Naive thymus-derived CD4-positive, alpha-beta T cell (primary cell): ENCODE data around the gene TAL2. TPM values are rescaled to one million over a fixed set of nuclear protein-coding genes. Genes with fewer than 3 reads are reported as not detected.

Source experiments
- ATAC-seq: fragments of 150-1000 bp; cut with Tn5 transposase; 2 replicates; pipeline ENCODE4 v1.10.0; 2021; ENCODE audit warnings: mild to moderate bottlenecking, moderate library complexity
- CTCF ChIA-PET: fragments of 350-600 bp; sonication (Branson Sonifier 250); formaldehyde crosslinking; loops from one replicate; lab custom pipeline; 2021; ENCODE audit warnings: antibody characterized with exemption; lab: Charles Lee
- POLR2A ChIA-PET: fragments of 350-600 bp; sonication (Branson Sonifier 250); formaldehyde crosslinking; loops from one replicate; lab custom pipeline; 2021; ENCODE audit warnings: antibody characterized with exemption, inconsistent platforms; lab: Charles Lee
- DNase-seq, 9 donors: peaks; one replicate each; pipeline versions ENCODE4 v3.0.0 to v3.0.0-alpha.2; 2020 to 2022; ENCODE audit warnings: mixed read lengths in 1 of 9
- H3K27ac ChIP-seq: one replicate; pipeline ENCODE4 v1.7.0; 2013; ENCODE audit warnings: mild to moderate bottlenecking, low read depth, low read length, moderate library complexity
- H3K27me3 ChIP-seq, 2 donors: one replicate each; pipeline ENCODE4 v1.7.0; 2013; ENCODE audit warnings: low read length in 2 of 2, mild to moderate bottlenecking in 2 of 2, moderate library complexity in 2 of 2; ENCODE audit not compliant: control insufficient read depth in 2 of 2, insufficient read depth in 2 of 2
- H3K36me3 ChIP-seq, 3 experiments: 1 replicate in 2 of 3; 2 replicates in 1 of 3; pipeline ENCODE4 v1.7.0; 2013; ENCODE audit warnings: low read length in 3 of 3, mild to moderate bottlenecking in 3 of 3, moderate library complexity in 1 of 3; ENCODE audit not compliant: insufficient read depth in 3 of 3, control insufficient read depth in 2 of 3
- H3K4me1 ChIP-seq, 2 donors: one replicate each; pipeline ENCODE4 v1.7.0; 2013; ENCODE audit warnings: low read length in 2 of 2, mild to moderate bottlenecking in 2 of 2, moderate library complexity in 1 of 2; ENCODE audit not compliant: control insufficient read depth in 2 of 2, insufficient read depth in 2 of 2
- H3K4me3 ChIP-seq: 2 replicates; pipeline ENCODE4 v1.7.0; 2013; ENCODE audit warnings: mild to moderate bottlenecking, low read length
- H3K9me3 ChIP-seq, 3 experiments: 1 replicate in 2 of 3; 2 replicates in 1 of 3; pipeline ENCODE4 v1.7.0; 2013; ENCODE audit warnings: low read length in 3 of 3; ENCODE audit not compliant: control insufficient read depth in 2 of 3
- H3K27ac Mint-ChIP-seq, 9 donors: one replicate each; pipeline ENCODE4 v1.8.0; 2020 to 2022; ENCODE audit warnings: mixed read lengths in 9 of 9, mild to moderate bottlenecking in 8 of 9, moderate library complexity in 5 of 9, inconsistent platforms in 2 of 9
- H3K27me3 Mint-ChIP-seq, 5 donors: one replicate each; pipeline ENCODE4 v1.8.0; 2021 to 2022; ENCODE audit warnings: mixed read lengths in 5 of 5, mild to moderate bottlenecking in 1 of 5
- H3K36me3 Mint-ChIP-seq, 5 donors: one replicate each; pipeline ENCODE4 v1.8.0; 2020 to 2022; ENCODE audit warnings: mixed read lengths in 5 of 5, mild to moderate bottlenecking in 3 of 5, inconsistent platforms in 1 of 5
- H3K4me1 Mint-ChIP-seq, 7 donors: one replicate each; pipeline ENCODE4 v1.8.0; 2020 to 2022; ENCODE audit warnings: mixed read lengths in 7 of 7, mild to moderate bottlenecking in 3 of 7, inconsistent platforms in 1 of 7
- H3K4me3 Mint-ChIP-seq, 10 donors: one replicate each; pipeline ENCODE4 v1.8.0; 2020 to 2022; ENCODE audit warnings: mild to moderate bottlenecking in 10 of 10, mixed read lengths in 10 of 10, moderate library complexity in 6 of 10, inconsistent platforms in 2 of 10
- H3K9me3 Mint-ChIP-seq, 11 donors: one replicate each; pipeline ENCODE4 v1.8.0; 2020 to 2022; ENCODE audit warnings: mixed read lengths in 11 of 11, mild to moderate bottlenecking in 4 of 11, inconsistent platforms in 1 of 11, moderate library complexity in 1 of 11
- intact Hi-C, 2 donors: fragments of 100-400 bp; cut with micrococcal nuclease; formaldehyde crosslinking; loops; one replicate each; pipeline ENCODE4 v1.15.1; 2023
- polyA plus RNA-seq, 2 donors: library from polyadenylated mRNA; unstranded; fragments of 300-500 nt; fragmentation: Illumina TruSeq; gene quantifications; one replicate each; pipeline ENCODE4 v1.2.3, GENCODE V29; 2021
- total RNA-seq, 6 experiments: library from RNA in 5 of 6; stranded (reverse) in 5 of 6; gene quantifications; 1 replicate in 5 of 6; 2 replicates in 1 of 6; pipeline ENCODE4 v1.2.3 and lab custom pipeline; 2021 to 2026

The TAL2 gene
- total RNA-seq (under 1 TPM in 1 of 5 experiments, not detected in 4; 0.36 TPM), polyA plus RNA-seq (not detected), total RNA-seq (lab: John Stamatoyannopoulos, UW) (not detected)

GRCh38 chr9:105662184-105663104 is at the start of gene TAL2:
Gene TAL2 (plus strand): TSS chr9:105662457. CDS start chr9:105662497, 40 bp downstream.
- peaks cover 0 to 2% (median 0%) of the 10 kb centered on the region in 11 donors for H3K9me3 Mint-ChIP-seq
- H3K27ac Mint-ChIP-seq: no peak within 1 kb of the TSS
- Histone ChIP-seq H3K36me3 (no peaks in the 10 kb centered on the region), H3K4me1 (no peaks in the 10 kb centered on the region), H3K27ac (no peak within 1 kb of the TSS), H3K9me3 (no peaks in the 10 kb centered on the region), H3K27me3 (peaks cover 0 to under 1% of the 10 kb centered on the region in 2 donors), H3K4me3 (no peak within 1 kb of the TSS)
- ChIA-PET POLR2A (no interaction called here), CTCF (no interaction called here)
- H3K4me3 Mint-ChIP-seq: no peak within 1 kb of the TSS
- H3K36me3 Mint-ChIP-seq: peaks cover 0 to 3% (median 0%) of the 10 kb centered on the region in 5 donors
- intact Hi-C loops: no loop called here
- no peak for ATAC-seq
- H3K27me3 Mint-ChIP-seq: peaks cover 14 to 29% (median 23%) of the 10 kb centered on the region in 5 donors
- no peak for DNase-seq
- H3K4me1 Mint-ChIP-seq: peaks cover 0 to 3% (median 0%) of the 10 kb centered on the region in 7 donors

- CTCF ChIA-PET: interaction anchor here (1.3 kb wide), 1 partner anchor 98 kb away, joined by 4 read pairs; no protein-coding TSS in a partner anchor
- H3K9me3 Mint-ChIP-seq: no peaks in the 10 kb centered on the region
Measured at GRCh38 chr9:105621001-105621400, 41.3 kb upstream of the TAL2 start.

GRCh38 chr9:105625088-105625487 is 37.2 kb upstream of the TAL2 start:
- Mint-ChIP-seq H3K36me3 (peaks cover 9 to 62% (median 58%) of the 10 kb centered on the region in 5 donors), H3K9me3 (peaks cover 0 to 9% (median 0%) of the 10 kb centered on the region in 11 donors), H3K27ac (no peak overlapping the region), H3K27me3 (no peaks in the 10 kb centered on the region), H3K4me1 (no peaks in the 10 kb centered on the region), H3K4me3 (no peak overlapping the region)
- ChIA-PET POLR2A (no interaction called here), CTCF (no interaction called here)
- intact Hi-C loops: no loop called here
- no peaks in the 10 kb centered on the region for H3K27me3 ChIP-seq
- no peak overlapping the region for H3K4me3 ChIP-seq
- DNase-seq (no peak), ATAC-seq (no peak)
- no peaks in the 10 kb centered on the region for H3K9me3 ChIP-seq
- no peaks in the 10 kb centered on the region for H3K4me1 ChIP-seq
- no peak overlapping the region for H3K27ac ChIP-seq
- peaks cover 0 to 6% (median 0%) of the 10 kb centered on the region in 3 experiments for H3K36me3 ChIP-seq

More at GRCh38 chr9:105621001-105621400, 41.3 kb upstream of the TAL2 start:
- H3K4me1 ChIP-seq: no peaks in the 10 kb centered on the region
- no peak overlapping the region for H3K27ac ChIP-seq
- Mint-ChIP-seq H3K27me3 (no peaks in the 10 kb centered on the region), H3K4me1 (no peaks in the 10 kb centered on the region), H3K36me3 (peaks cover 0 to 34% (median 18%) of the 10 kb centered on the region in 5 donors), H3K27ac (no peak overlapping the region), H3K4me3 (no peak overlapping the region)
- POLR2A ChIA-PET: no interaction called here
- H3K9me3 ChIP-seq: no peaks in the 10 kb centered on the region
- ATAC-seq (no peak), DNase-seq (no peak)
- peaks cover 0 to 6% (median 0%) of the 10 kb centered on the region in 3 experiments for H3K36me3 ChIP-seq
- H3K27me3 ChIP-seq: no peaks in the 10 kb centered on the region
- H3K4me3 ChIP-seq: no peak overlapping the region
- intact Hi-C loops: no loop called here

- Mint-ChIP-seq H3K4me1 (no peaks in the 10 kb centered on the region), H3K36me3 (peaks cover under 1 to 57% (median 48%) of the 10 kb centered on the region in 5 donors), H3K9me3 (peaks cover 0 to 13% (median 0%) of the 10 kb centered on the region in 11 donors), H3K4me3 (no peak overlapping the region), H3K27ac (no peak overlapping the region), H3K27me3 (no peaks in the 10 kb centered on the region)
- Histone ChIP-seq H3K9me3 (no peaks in the 10 kb centered on the region), H3K27me3 (no peaks in the 10 kb centered on the region), H3K4me3 (no peak overlapping the region), H3K27ac (no peak overlapping the region), H3K4me1 (no peaks in the 10 kb centered on the region), H3K36me3 (peaks cover 0 to 4% (median 0%) of the 10 kb centered on the region in 3 experiments)
- POLR2A ChIA-PET: no interaction called here
- ATAC-seq (no peak), DNase-seq (no peak)
- CTCF ChIA-PET: interaction anchor here (0.8 kb wide), 1 partner anchor 687 kb away, joined by 3 read pairs; no protein-coding TSS in a partner anchor
- intact Hi-C loops: no loop called here
Measured at GRCh38 chr9:105632807-105633206, 29.4 kb upstream of the TAL2 start.

- no peaks in the 10 kb centered on the region for H3K4me1 Mint-ChIP-seq
- H3K36me3 Mint-ChIP-seq: peaks cover 0 to 52% (median 43%) of the 10 kb centered on the region in 5 donors
Measured at GRCh38 chr9:105633411-105633810, 28.8 kb upstream of the TAL2 start.

GRCh38 chr9:105636331-105636730 is 25.9 kb upstream of the TAL2 start:
- no peaks in the 10 kb centered on the region for H3K9me3 Mint-ChIP-seq
- peaks cover 0 to 51% (median 44%) of the 10 kb centered on the region in 5 donors for H3K36me3 Mint-ChIP-seq
- Histone ChIP-seq H3K4me1 (no peaks in the 10 kb centered on the region), H3K4me3 (no peak overlapping the region), H3K27ac (no peak overlapping the region), H3K9me3 (no peaks in the 10 kb centered on the region), H3K27me3 (no peaks in the 10 kb centered on the region), H3K36me3 (peaks cover 0 to 4% (median 0%) of the 10 kb centered on the region in 3 experiments)
- no peaks in the 10 kb centered on the region for H3K27me3 Mint-ChIP-seq
- CTCF ChIA-PET: interaction anchor here (1.1 kb wide), 1 partner anchor 81 kb away, joined by 3 read pairs; no protein-coding TSS in a partner anchor
- ATAC-seq (no peak), DNase-seq (no peak)
- H3K27ac Mint-ChIP-seq: peak overlapping the region in 1 of 9 donors; percentile 15
- H3K4me3 Mint-ChIP-seq: no peak overlapping the region
- POLR2A ChIA-PET: no interaction called here
- H3K4me1 Mint-ChIP-seq: no peaks in the 10 kb centered on the region
- intact Hi-C loops: loop anchor here in 1 of 2 donors (2.0 kb wide), 1 partner anchor 82 kb away; no protein-coding TSS in a partner anchor

More at GRCh38 chr9:105633411-105633810, 28.8 kb upstream of the TAL2 start:
- H3K27me3 ChIP-seq: no peaks in the 10 kb centered on the region
- Mint-ChIP-seq H3K27ac (peak overlapping the region in 2 of 9 donors; percentile 4 to 16), H3K27me3 (no peaks in the 10 kb centered on the region), H3K9me3 (peaks cover 0 to 12% (median 0%) of the 10 kb centered on the region in 11 donors), H3K4me3 (no peak overlapping the region)
- no peak for DNase-seq
- intact Hi-C loops: no loop called here
- ChIA-PET POLR2A (no interaction called here), CTCF (no interaction called here)
- no peak overlapping the region for H3K4me3 ChIP-seq
- H3K9me3 ChIP-seq: no peaks in the 10 kb centered on the region
- H3K36me3 ChIP-seq: peaks cover 0 to 4% (median 0%) of the 10 kb centered on the region in 3 experiments
- H3K27ac ChIP-seq: no peak overlapping the region
- no peaks in the 10 kb centered on the region for H3K4me1 ChIP-seq
- ATAC-seq: no peak
